ENCODE data around the gene HLX. TPM values are rescaled to one million over a fixed set of nuclear protein-coding genes. Genes with fewer than 3 reads are reported as not detected.

The HLX gene
- total RNA-seq, 4 donors from 2014 or later, result 1.9 to 11.1 (median 3.5) TPM

DNA sequence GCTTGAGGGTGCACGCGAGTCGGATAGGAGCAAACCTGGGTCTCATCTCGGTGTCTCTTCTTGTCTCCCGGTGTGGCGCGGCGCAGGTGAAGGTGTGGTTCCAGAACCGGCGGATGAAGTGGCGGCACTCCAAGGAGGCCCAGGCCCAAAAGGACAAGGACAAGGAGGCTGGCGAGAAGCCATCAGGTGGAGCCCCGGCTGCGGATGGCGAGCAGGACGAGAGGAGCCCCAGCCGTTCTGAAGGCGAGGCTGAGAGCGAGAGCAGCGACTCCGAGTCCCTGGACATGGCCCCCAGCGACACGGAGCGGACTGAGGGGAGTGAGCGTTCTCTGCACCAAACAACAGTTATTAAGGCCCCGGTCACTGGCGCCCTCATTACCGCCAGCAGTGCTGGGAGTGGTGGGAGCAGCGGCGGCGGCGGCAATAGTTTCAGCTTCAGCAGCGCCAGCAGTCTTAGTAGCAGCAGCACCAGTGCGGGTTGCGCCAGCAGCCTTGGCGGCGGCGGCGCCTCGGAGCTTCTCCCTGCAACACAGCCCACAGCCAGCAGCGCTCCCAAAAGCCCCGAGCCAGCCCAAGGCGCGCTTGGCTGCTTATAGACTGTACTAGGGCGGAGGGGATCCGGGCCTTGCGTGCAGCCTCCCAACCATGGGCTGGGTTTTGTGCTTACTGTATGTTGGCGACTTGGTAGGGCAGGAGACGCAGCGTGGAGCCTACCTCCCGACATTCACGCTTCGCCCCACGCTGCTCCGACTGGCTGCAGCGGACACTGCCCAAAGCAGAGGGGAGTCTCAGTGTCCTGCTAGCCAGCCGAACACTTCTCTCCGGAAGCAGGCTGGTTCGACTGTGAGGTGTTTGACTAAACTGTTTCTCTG, 5.1 kb downstream of the HLX start:
- Histone ChIP-seq H3K27me3 (peaks cover 96% of the 10 kb centered on the region), H3K36me3 (peaks cover 14% of the 10 kb centered on the region), H3K9me3 (no peaks in the 10 kb centered on the region), H3K27ac (no peak overlapping the region), H3K4me3 (no peak overlapping the region), H3K4me1 (peaks cover 46% of the 10 kb centered on the region)
- 62% methylated on average over 36 of the region's 59 CpGs for WGBS
- no peak for TF ChIP-seq EP300 (IDR thresholded peaks at IDR 0.05)
- DNase-seq (ENCODE audit: low spot score in 2 of 2), result no peak

DNA sequence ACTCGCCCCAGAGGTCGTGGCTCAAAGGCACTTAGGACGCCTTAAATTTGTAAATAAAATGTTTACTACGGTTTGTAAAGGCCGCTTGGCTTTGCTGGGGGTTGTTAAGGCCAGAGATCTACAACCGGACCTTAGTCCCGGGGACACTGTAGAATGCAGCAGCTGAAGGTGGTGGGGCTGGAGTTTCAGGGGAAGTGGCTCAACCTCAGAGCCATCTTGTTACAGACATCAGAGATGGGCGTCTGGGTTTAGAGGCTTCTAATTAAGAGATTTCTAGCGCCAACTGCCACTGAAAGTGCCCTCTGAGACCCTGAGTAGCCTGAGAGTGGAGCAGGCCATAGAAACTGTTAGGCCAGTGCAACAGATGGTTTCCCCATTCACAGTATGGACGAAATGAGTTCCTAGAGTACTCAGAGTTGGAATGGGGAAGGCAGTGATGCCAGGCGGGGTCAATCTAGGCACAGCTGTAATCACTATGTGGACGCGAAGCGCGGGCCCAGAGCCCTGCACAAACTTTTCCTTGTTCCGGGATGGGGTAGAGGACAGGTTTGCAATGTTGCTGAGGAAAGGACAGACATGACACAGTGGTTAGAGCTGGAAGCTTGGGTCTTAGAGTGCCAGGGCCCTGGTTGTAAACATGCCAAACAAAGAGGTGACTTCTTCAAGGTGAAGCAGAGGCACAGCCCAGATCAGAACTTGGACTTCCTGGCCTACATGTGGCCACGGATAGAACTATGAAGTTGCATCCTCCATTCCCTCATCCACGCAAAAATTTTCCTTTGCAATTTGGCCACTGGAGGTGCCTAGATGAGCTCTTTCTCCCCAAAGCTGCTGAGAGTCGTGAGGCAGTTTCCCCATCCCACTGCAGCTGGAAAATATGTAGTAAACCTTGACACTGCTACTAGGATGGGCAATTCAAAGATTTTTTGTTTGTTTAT, 6.0 kb downstream of the HLX start:
- peaks cover 37% of the 10 kb centered on the region for H3K4me1 ChIP-seq
- TF ChIP-seq POLR2A (IDR thresholded peaks at IDR 0.05) (no peak), EP300 (IDR thresholded peaks at IDR 0.05) (no peak), POLR2AphosphoS5 (IDR thresholded peaks at IDR 0.05) (no peak)
- TF ChIP-seq, protein P1, sequence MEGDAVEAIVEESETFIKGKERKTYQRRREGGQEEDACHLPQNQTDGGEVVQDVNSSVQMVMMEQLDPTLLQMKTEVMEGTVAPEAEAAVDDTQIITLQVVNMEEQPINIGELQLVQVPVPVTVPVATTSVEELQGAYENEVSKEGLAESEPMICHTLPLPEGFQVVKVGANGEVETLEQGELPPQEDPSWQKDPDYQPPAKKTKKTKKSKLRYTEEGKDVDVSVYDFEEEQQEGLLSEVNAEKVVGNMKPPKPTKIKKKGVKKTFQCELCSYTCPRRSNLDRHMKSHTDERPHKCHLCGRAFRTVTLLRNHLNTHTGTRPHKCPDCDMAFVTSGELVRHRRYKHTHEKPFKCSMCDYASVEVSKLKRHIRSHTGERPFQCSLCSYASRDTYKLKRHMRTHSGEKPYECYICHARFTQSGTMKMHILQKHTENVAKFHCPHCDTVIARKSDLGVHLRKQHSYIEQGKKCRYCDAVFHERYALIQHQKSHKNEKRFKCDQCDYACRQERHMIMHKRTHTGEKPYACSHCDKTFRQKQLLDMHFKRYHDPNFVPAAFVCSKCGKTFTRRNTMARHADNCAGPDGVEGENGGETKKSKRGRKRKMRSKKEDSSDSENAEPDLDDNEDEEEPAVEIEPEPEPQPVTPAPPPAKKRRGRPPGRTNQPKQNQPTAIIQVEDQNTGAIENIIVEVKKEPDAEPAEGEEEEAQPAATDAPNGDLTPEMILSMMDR (IDR thresholded peaks at IDR 0.05), result no peak
- H3K4me3 ChIP-seq, result no peak overlapping the region
- H3K27ac ChIP-seq, result no peak overlapping the region
- no peaks in the 10 kb centered on the region for H3K9me3 ChIP-seq
- DNase-seq (ENCODE audit: low spot score in 2 of 2), result no peak
- 75% methylated on average over 19 of the region's 19 CpGs for WGBS
- H3K27me3 ChIP-seq, result peaks cover 96% of the 10 kb centered on the region
- peaks cover 14% of the 10 kb centered on the region for H3K36me3 ChIP-seq

DNA sequence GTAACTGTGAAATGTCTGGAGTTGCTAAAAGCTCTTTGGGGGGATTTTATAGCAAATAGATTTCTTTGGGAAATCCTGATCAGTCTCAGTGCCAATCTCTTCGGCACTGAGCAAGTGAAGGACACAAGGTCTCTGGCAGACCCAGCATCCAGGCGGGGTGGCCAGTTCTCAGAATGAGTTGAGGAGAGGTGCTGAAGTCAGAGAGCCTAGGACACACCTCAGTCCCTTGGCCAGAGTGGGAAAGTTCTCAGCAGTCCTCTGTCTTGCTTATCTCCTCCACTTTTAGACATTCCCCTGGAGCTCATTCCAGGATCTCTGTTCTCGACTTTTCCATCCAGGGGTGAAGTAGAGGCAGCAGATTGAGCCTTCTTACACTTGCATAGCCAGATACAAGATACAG, 6.7 kb downstream of the HLX start:
- no peak for DNase-seq (ENCODE audit: low spot score in 2 of 2)
- Histone ChIP-seq H3K9me3 (no peaks in the 10 kb centered on the region), H3K27me3 (peaks cover 97% of the 10 kb centered on the region), H3K36me3 (peaks cover 14% of the 10 kb centered on the region), H3K27ac (no peak overlapping the region), H3K4me3 (no peak overlapping the region), H3K4me1 (peaks cover 29% of the 10 kb centered on the region)
- 72% methylated on average over 3 of the region's 3 CpGs for WGBS
- TF ChIP-seq, protein P1 (IDR thresholded peaks at IDR 0.05), result no peak
- TF ChIP-seq POLR2AphosphoS5 (IDR thresholded peaks at IDR 0.05), result no peak
- TF ChIP-seq POLR2A (IDR thresholded peaks at IDR 0.05), result no peak

DNA sequence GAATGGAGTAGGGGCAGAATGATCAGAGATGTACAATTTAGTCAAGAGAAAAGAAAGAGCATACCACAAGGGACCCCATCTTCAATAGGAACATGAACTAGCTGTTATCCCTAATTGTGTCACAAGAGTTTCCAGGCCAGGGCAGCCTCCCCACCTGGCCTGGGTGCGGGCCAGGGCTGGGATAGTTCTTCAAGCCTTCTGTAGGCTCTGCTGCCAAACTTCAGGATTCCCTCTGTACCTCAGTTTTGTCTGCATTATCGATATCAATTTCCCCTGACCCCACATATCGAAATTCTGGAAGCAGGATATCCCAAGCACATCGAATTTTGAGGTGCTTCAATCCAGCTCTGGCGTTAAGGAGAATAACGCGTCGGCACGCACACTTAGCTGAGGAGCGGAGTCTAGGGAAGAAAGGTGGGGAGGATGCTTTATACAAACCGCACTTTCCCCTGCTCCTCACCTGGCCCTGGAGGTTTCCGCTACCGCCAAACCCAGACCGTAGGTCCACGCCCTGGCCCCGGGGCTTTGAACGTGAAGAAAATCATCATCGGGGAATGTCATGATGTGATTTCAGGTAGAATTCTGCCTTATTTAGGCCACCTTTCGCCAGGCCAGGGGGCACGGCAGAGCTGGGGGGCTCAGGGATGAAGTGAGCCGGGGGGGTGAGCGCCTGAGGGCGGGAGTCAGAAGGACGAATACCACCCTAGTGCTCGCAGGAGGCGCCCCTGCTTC, 7.4 kb downstream of the HLX start:
- H3K4me1 ChIP-seq, result peaks cover 23% of the 10 kb centered on the region
- 74% methylated on average over 26 of the region's 26 CpGs for WGBS
- H3K4me3 ChIP-seq, result no peak overlapping the region
- peaks cover 97% of the 10 kb centered on the region for H3K27me3 ChIP-seq
- DNase-seq (ENCODE audit: low spot score in 2 of 2), result no peak
- TF ChIP-seq EP300 (IDR thresholded peaks at IDR 0.05), result no peak
- TF ChIP-seq, protein P1 (IDR thresholded peaks at IDR 0.05), result no peak
- TF ChIP-seq POLR2A (IDR thresholded peaks at IDR 0.05), result no peak
- peaks cover 14% of the 10 kb centered on the region for H3K36me3 ChIP-seq
- no peak overlapping the region for H3K27ac ChIP-seq
- no peaks in the 10 kb centered on the region for H3K9me3 ChIP-seq

DNA sequence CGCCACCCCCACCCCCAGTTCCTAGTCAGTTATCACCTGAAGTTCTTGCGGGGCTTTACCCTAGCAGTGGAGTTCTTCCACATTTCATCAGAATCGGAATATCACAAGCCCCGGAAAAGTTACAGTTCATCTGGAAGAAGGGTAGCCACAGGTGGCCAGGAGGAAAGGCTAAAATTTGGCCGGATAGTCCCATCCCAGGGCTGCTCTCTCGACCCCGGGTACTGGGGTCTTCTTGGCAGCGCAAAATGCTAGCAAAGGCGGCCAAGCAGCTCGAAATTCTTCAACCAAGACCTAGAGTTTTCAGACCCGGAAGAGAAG, 7.9 kb downstream of the HLX start:
- H3K4me1 ChIP-seq, result peaks cover 18% of the 10 kb centered on the region
- peak overlapping the region; percentile 17 for H3K4me3 ChIP-seq
- H3K27ac ChIP-seq, result no peak overlapping the region
- peaks cover 14% of the 10 kb centered on the region for H3K36me3 ChIP-seq
- no peak for DNase-seq (ENCODE audit: low spot score in 2 of 2)
- H3K27me3 ChIP-seq, result peaks cover 98% of the 10 kb centered on the region
- 56% methylated on average over 9 of the region's 11 CpGs for WGBS
- no peaks in the 10 kb centered on the region for H3K9me3 ChIP-seq
- TF ChIP-seq, protein P1 (IDR thresholded peaks at IDR 0.05), result no peak
- TF ChIP-seq EP300 (IDR thresholded peaks at IDR 0.05) (no peak), POLR2A (IDR thresholded peaks at IDR 0.05) (no peak), POLR2AphosphoS5 (IDR thresholded peaks at IDR 0.05) (no peak)
